Neural progenitor cell (in vitro differentiated cells): ENCODE measurements around the gene MISP3. TPM values are rescaled to one million over a fixed set of nuclear protein-coding genes. Genes with fewer than 3 reads are reported as not detected.
A peak's percentile ranks its signal among the peaks of the same experiment; 100 is the strongest.

Source experiments
- DNase-seq: peaks from one replicate; pipeline ENCODE4 v3.0.0-alpha.2; 2016; ENCODE audit warnings: low spot score
- H2AFZ ChIP-seq: fragments of 200-600 bp; sonication (generic); replicated peaks from 2 replicates; pipeline ENCODE4 v1.6.1; 2016; ENCODE audit warnings: antibody characterized with exemption
- H3F3A ChIP-seq: fragments of 200-600 bp; sonication (generic); 2 replicates; pipeline ENCODE4 v1.6.1; 2016; ENCODE audit warnings: antibody characterized with exemption, low read depth
- H3K27ac ChIP-seq: fragments of 200-600 bp; sonication (generic); 2 replicates; pipeline ENCODE4 v1.5.1; 2016; ENCODE audit warnings: mild to moderate bottlenecking
- H3K27me3 ChIP-seq: fragments of 200-600 bp; sonication (generic); 2 replicates; pipeline ENCODE4 v1.6.1; 2016; ENCODE audit warnings: mild to moderate bottlenecking, moderate library complexity
- H3K36me3 ChIP-seq: fragments of 200-600 bp; sonication (generic); 2 replicates; pipeline ENCODE4 v1.5.1; 2016
- H3K4me1 ChIP-seq: fragments of 200-600 bp; sonication (generic); 2 replicates; pipeline ENCODE4 v1.6.1; 2016; ENCODE audit warnings: mixed run types
- H3K4me2 ChIP-seq: fragments of 200-600 bp; sonication (generic); 2 replicates; pipeline ENCODE4 v1.6.1; 2016
- H3K4me3 ChIP-seq: fragments of 200-600 bp; sonication (generic); 2 replicates; pipeline ENCODE4 v1.5.1; 2016
- H3K79me2 ChIP-seq: fragments of 200-600 bp; sonication (generic); 2 replicates; pipeline ENCODE4 v1.6.1; 2016; ENCODE audit warnings: low read depth
- H3K9ac ChIP-seq: fragments of 200-600 bp; sonication (generic); 2 replicates; pipeline ENCODE4 v1.6.1; 2016
- H3K9me3 ChIP-seq: fragments of 200-600 bp; sonication (generic); 2 replicates; pipeline ENCODE4 v1.5.1; 2016; ENCODE audit warnings: low read depth
- H4K20me1 ChIP-seq: fragments of 200-600 bp; sonication (generic); 2 replicates; pipeline ENCODE4 v1.6.1; 2016; ENCODE audit warnings: low read depth
- H3K27ac Mint-ChIP-seq: 3 replicates; pipeline ENCODE4 v1.8.0; 2021; ENCODE audit warnings: mixed read lengths
- H3K27me3 Mint-ChIP-seq: 2 replicates; pipeline ENCODE4 v1.8.0; 2022; ENCODE audit warnings: low read depth, mild to moderate bottlenecking, inconsistent platforms, moderate library complexity, mixed read lengths; ENCODE audit not compliant: insufficient read depth
- H3K36me3 Mint-ChIP-seq: 3 replicates; pipeline ENCODE4 v1.8.0; 2021; ENCODE audit warnings: mixed read lengths
- H3K4me1 Mint-ChIP-seq: 3 replicates; pipeline ENCODE4 v1.8.0; 2021; ENCODE audit warnings: mixed read lengths
- H3K4me3 Mint-ChIP-seq: 3 replicates; pipeline ENCODE4 v1.8.0; 2021; ENCODE audit warnings: mild to moderate bottlenecking, moderate library complexity, mixed read lengths
- H3K9me3 Mint-ChIP-seq: 3 replicates; pipeline ENCODE4 v1.8.0; 2020; ENCODE audit warnings: mixed read lengths
- CTCF ChIP-seq: fragments of 200-600 bp; sonication (generic); IDR thresholded peaks from 2 replicates; pipeline ENCODE4 v1.5.1; 2017; ENCODE audit warnings: antibody characterized with exemption, mild to moderate bottlenecking
- EZH2 ChIP-seq: fragments of 200-600 bp; sonication (generic); IDR thresholded peaks from 2 replicates; pipeline ENCODE4 v1.6.1; 2017; ENCODE audit warnings: antibody characterized with exemption, mild to moderate bottlenecking, moderate library complexity
- EZH2phosphoT487 ChIP-seq: fragments of 200-600 bp; sonication (generic); IDR thresholded peaks from 2 replicates; pipeline ENCODE4 v1.6.1; 2017; ENCODE audit warnings: antibody characterized with exemption
- total RNA-seq: library from RNA; depleted of rRNA; stranded (reverse); fragments of >200 nt; gene quantifications from 2 replicates; pipeline ENCODE4 v1.2.3, GENCODE V29; 2015; ENCODE audit warnings: low replicate concordance

MISP3 gene
- total RNA-seq, 1 donor from 2014 or later = not detected

- no peak overlapping the region for H3K27ac Mint-ChIP-seq
- peak overlapping the region; percentile 95 for H3K4me2 ChIP-seq
- H3K4me1 ChIP-seq = peaks cover 6% of the 10 kb centered on the region
- H3K36me3 ChIP-seq = no peaks in the 10 kb centered on the region
- H3K36me3 Mint-ChIP-seq = no peaks in the 10 kb centered on the region
- H3K79me2 ChIP-seq = no peaks in the 10 kb centered on the region
- peaks cover 23% of the 10 kb centered on the region for H3F3A ChIP-seq
- peak overlapping the region; percentile 45 for H3K4me3 ChIP-seq
- H2AFZ ChIP-seq = peak overlapping the region; percentile 92
- H3K4me1 Mint-ChIP-seq = peaks cover 10% of the 10 kb centered on the region
- no peak overlapping the region for H3K9ac ChIP-seq
- H3K27me3 ChIP-seq = peaks cover 83% of the 10 kb centered on the region
- no peaks in the 10 kb centered on the region for H4K20me1 ChIP-seq
- H3K27ac ChIP-seq = no peak overlapping the region
- H3K9me3 Mint-ChIP-seq = no peaks in the 10 kb centered on the region
- no peaks in the 10 kb centered on the region for H3K9me3 ChIP-seq
- DNase-seq = peak; percentile 92
- TF ChIP-seq EZH2 (no peak), EZH2phosphoT487 (no peak), CTCF (peak; percentile 41)
- peaks cover 17% of the 10 kb centered on the region for H3K27me3 Mint-ChIP-seq
- peak overlapping the region; percentile 95 for H3K4me3 Mint-ChIP-seq
These were observed 807 bp downstream of the MISP3 start for GRCh38 chr19:14073261-14073924.

- peaks cover 23% of the 10 kb centered on the region for H3F3A ChIP-seq
- Mint-ChIP-seq H3K4me3 (peak overlapping the region; percentile 95), H3K27me3 (peaks cover 17% of the 10 kb centered on the region), H3K27ac (no peak overlapping the region), H3K9me3 (no peaks in the 10 kb centered on the region), H3K36me3 (no peaks in the 10 kb centered on the region), H3K4me1 (peaks cover 10% of the 10 kb centered on the region)
- peak overlapping the region; percentile 95 for H3K4me2 ChIP-seq
- H3K36me3 ChIP-seq = no peaks in the 10 kb centered on the region
- H3K27ac ChIP-seq = no peak overlapping the region
- peaks cover 6% of the 10 kb centered on the region for H3K4me1 ChIP-seq
- no peaks in the 10 kb centered on the region for H4K20me1 ChIP-seq
- peak overlapping the region; percentile 45 for H3K4me3 ChIP-seq
- no peak for DNase-seq
- no peak overlapping the region for H3K9ac ChIP-seq
- no peaks in the 10 kb centered on the region for H3K79me2 ChIP-seq
- H3K9me3 ChIP-seq = no peaks in the 10 kb centered on the region
- TF ChIP-seq EZH2phosphoT487 = peak; percentile 38
- TF ChIP-seq CTCF = no peak
- peak; percentile 67 for TF ChIP-seq EZH2
- H3K27me3 ChIP-seq = peaks cover 86% of the 10 kb centered on the region
- H2AFZ ChIP-seq = peak overlapping the region; percentile 92
These were observed 1.6 kb downstream of the MISP3 start for GRCh38 chr19:14073925-14074838.

GRCh38 chr19:14078411-14078810, 5.8 kb downstream of the MISP3 start:
- Histone ChIP-seq H3K9ac (no peak overlapping the region), H3K27ac (no peak overlapping the region), H3F3A (peaks cover 17% of the 10 kb centered on the region), H4K20me1 (no peaks in the 10 kb centered on the region), H2AFZ (no peak overlapping the region), H3K4me3 (no peak overlapping the region), H3K27me3 (peaks cover 64% of the 10 kb centered on the region), H3K9me3 (no peaks in the 10 kb centered on the region), H3K4me2 (no peak overlapping the region), H3K4me1 (no peaks in the 10 kb centered on the region), H3K79me2 (no peaks in the 10 kb centered on the region), H3K36me3 (no peaks in the 10 kb centered on the region)
- H3K27ac Mint-ChIP-seq = no peak overlapping the region
- no peak overlapping the region for H3K4me3 Mint-ChIP-seq
- H3K36me3 Mint-ChIP-seq = no peaks in the 10 kb centered on the region
- no peaks in the 10 kb centered on the region for H3K9me3 Mint-ChIP-seq
- peaks cover 18% of the 10 kb centered on the region for H3K27me3 Mint-ChIP-seq
- peaks cover 21% of the 10 kb centered on the region for H3K4me1 Mint-ChIP-seq
- no peak for DNase-seq
- TF ChIP-seq EZH2phosphoT487 = no peak
- TF ChIP-seq CTCF = no peak
- no peak for TF ChIP-seq EZH2
